ENCODE data around the gene BMP4.

DNA sequence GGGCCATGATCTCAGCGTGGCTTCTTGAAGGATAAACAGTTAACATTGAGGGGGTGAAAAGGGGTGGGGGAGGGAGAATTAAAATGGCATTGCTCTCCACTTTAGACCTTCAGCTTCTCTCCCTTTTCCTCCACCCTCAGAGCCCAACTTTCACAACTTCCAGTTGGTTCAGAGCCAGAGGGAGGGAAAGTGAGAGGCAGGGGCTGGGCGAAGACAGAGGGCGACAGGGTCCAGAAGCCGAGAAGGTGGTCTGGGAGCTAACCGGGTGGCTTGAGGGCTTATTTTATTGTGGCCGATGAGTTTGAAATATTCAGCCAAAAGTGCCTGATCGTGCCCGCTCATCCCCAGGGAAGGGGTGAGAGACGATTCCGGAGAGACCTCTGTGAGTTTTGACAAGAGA is 4.1 kb downstream of the BMP4 start:
- TF ChIP-seq, protein P1, sequence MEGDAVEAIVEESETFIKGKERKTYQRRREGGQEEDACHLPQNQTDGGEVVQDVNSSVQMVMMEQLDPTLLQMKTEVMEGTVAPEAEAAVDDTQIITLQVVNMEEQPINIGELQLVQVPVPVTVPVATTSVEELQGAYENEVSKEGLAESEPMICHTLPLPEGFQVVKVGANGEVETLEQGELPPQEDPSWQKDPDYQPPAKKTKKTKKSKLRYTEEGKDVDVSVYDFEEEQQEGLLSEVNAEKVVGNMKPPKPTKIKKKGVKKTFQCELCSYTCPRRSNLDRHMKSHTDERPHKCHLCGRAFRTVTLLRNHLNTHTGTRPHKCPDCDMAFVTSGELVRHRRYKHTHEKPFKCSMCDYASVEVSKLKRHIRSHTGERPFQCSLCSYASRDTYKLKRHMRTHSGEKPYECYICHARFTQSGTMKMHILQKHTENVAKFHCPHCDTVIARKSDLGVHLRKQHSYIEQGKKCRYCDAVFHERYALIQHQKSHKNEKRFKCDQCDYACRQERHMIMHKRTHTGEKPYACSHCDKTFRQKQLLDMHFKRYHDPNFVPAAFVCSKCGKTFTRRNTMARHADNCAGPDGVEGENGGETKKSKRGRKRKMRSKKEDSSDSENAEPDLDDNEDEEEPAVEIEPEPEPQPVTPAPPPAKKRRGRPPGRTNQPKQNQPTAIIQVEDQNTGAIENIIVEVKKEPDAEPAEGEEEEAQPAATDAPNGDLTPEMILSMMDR (conservative IDR thresholded peaks at IDR 0.05; ENCODE audit: low read depth in 2 of 2): no peak
- TF ChIP-seq, protein P2, sequence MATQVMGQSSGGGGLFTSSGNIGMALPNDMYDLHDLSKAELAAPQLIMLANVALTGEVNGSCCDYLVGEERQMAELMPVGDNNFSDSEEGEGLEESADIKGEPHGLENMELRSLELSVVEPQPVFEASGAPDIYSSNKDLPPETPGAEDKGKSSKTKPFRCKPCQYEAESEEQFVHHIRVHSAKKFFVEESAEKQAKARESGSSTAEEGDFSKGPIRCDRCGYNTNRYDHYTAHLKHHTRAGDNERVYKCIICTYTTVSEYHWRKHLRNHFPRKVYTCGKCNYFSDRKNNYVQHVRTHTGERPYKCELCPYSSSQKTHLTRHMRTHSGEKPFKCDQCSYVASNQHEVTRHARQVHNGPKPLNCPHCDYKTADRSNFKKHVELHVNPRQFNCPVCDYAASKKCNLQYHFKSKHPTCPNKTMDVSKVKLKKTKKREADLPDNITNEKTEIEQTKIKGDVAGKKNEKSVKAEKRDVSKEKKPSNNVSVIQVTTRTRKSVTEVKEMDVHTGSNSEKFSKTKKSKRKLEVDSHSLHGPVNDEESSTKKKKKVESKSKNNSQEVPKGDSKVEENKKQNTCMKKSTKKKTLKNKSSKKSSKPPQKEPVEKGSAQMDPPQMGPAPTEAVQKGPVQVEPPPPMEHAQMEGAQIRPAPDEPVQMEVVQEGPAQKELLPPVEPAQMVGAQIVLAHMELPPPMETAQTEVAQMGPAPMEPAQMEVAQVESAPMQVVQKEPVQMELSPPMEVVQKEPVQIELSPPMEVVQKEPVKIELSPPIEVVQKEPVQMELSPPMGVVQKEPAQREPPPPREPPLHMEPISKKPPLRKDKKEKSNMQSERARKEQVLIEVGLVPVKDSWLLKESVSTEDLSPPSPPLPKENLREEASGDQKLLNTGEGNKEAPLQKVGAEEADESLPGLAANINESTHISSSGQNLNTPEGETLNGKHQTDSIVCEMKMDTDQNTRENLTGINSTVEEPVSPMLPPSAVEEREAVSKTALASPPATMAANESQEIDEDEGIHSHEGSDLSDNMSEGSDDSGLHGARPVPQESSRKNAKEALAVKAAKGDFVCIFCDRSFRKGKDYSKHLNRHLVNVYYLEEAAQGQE (IDR thresholded peaks at IDR 0.05; ENCODE audit: unreplicated experiment): no peak
- no peak for TF ChIP-seq EZH2 (IDR thresholded peaks at IDR 0.05; ENCODE audit: low read depth, unreplicated experiment)
- no peak for TF ChIP-seq CREB1 (CRISPR knock-in tag; IDR thresholded peaks at IDR 0.05; ENCODE audit: low read depth)
- no peak for TF ChIP-seq STAT1 (IDR thresholded peaks at IDR 0.05; ENCODE audit: unreplicated experiment)
- no peak for TF ChIP-seq POLR2AphosphoS5 (IDR thresholded peaks at IDR 0.05; ENCODE audit: low read depth)
- no peak for TF ChIP-seq EZH2phosphoT487 (IDR thresholded peaks at IDR 0.05; ENCODE audit: unreplicated experiment)
- no peak for TF ChIP-seq JUNB (IDR thresholded peaks at IDR 0.05; ENCODE audit: unreplicated experiment)
- TF ChIP-seq ZNF331 (CRISPR knock-in tag; IDR thresholded peaks at IDR 0.05; ENCODE audit: low read depth): no peak
- no peak for TF ChIP-seq NANOG (IDR thresholded peaks at IDR 0.05; ENCODE audit: borderline replicate concordance)
